Thyroid gland (tissue), 4 donors: ENCODE results near the gene YAP1. TPM values are rescaled to one million over a fixed set of nuclear protein-coding genes. Genes with fewer than 3 reads are reported as not detected.

Experiments used
- DNase-seq, 2 donors: peaks; one replicate each; pipeline ENCODE4 v3.0.0-alpha.2; 2019
- H3K27ac ChIP-seq, 3 donors: fragments of 200-600 bp; sonication (generic); 1 replicate in 2 of 3; 2 replicates in 1 of 3; pipeline ENCODE4 v1.5.1; 2016 to 2019; ENCODE audit warnings: mild to moderate bottlenecking in 1 of 3, moderate library complexity in 1 of 3
- H3K27me3 ChIP-seq: fragments of 200-600 bp; sonication (generic); one replicate; pipeline ENCODE4 v1.5.1; 2019
- H3K36me3 ChIP-seq, 2 donors: fragments of 200-600 bp; sonication (generic); one replicate each; pipeline ENCODE4 v1.5.1; 2016 to 2019
- H3K4me1 ChIP-seq, 2 donors: fragments of 200-600 bp; sonication (generic); one replicate each; pipeline ENCODE4 v1.5.1; 2017 to 2019
- H3K4me3 ChIP-seq, 3 donors: fragments of 200-600 bp; sonication (generic); replicated peaks in 1 of 3; 1 replicate in 2 of 3; 2 replicates in 1 of 3; pipeline ENCODE4 v1.5.1; 2016; ENCODE audit warnings: mild to moderate bottlenecking in 1 of 3
- H3K9me3 ChIP-seq: fragments of 200-600 bp; sonication (generic); one replicate; pipeline ENCODE4 v1.5.1; 2017
- POLR2A ChIP-seq, 2 donors: fragments of 450-650 bp; IDR thresholded peaks; one replicate each; pipeline ENCODE4 v1.6.1; 2017; ENCODE audit warnings: antibody characterized with exemption in 2 of 2, mild to moderate bottlenecking in 2 of 2, moderate library complexity in 1 of 2
- WGBS, 2 donors: methylation state at CpG; one replicate each; pipeline ENCODE4 v1.1.5; 2017; 5-methylcytosine and 5-hydroxymethylcytosine counted together
- intact Hi-C: fragments of 100-400 bp; cut with DNase I; formaldehyde crosslinking; loops from one replicate; pipeline ENCODE4 v1.15.1; 2023
- total RNA-seq, 4 donors: library from RNA; depleted of rRNA; stranded (reverse); fragments of >200 nt; gene quantifications; one replicate each; pipeline ENCODE4 v1.2.3, GENCODE V29; 2016
- TF ChIP-seq, protein P1 (sequence below), 6 experiments: fragments of 200-600 bp in 3 of 6; fragments of 450-650 bp in 3 of 6; sonication (generic) in 3 of 6; IDR thresholded peaks; one replicate each; pipeline ENCODE4 v1.5.1; 2016 to 2019; ENCODE audit warnings: antibody characterized with exemption in 6 of 6, mild to moderate bottlenecking in 2 of 6, inconsistent platforms in 1 of 6, moderate library complexity in 1 of 6

YAP1 gene
- total RNA-seq, 4 donors from 2014 or later: 162 to 202 (median 176) TPM

DNA sequence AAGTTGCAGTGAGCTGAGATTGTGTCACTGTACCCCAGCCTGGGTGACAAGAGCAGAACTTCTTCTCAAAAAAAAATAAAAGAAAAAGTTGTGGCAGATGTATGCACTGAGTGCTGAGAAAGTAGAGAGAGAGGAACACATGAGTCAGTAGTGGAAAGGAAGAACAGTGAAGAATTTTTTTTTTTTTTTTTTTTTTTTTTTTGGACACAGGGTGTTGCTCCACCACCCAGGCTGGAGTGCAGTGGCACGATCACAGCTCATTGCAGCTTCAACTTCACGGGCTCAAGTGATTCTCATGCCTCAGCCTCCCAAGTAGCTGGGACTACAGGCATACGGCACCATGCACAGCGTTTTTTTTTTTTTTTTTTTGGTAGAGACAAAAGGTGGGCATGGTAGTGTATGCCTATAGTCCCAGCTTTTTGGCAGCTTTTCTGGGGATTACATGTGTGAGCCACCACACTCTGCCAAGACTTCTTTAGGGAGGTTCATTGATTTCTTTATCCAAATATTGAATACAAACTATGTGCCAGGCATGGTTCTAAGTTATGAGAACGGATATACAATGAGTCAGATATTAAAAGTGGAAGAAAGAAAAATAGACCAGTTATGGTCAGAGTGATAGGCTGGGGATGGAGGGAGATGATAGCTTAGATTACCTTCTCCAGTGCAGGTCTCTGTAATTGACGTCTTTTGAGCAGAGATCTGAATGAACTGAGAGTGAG, 62.0 kb downstream of the YAP1 start:
- 57 to 65% methylated on average over 5 to 6 of the region's 6 CpGs for WGBS, 2 donors
- Histone ChIP-seq H3K27me3 (no peaks in the 10 kb centered on the region), H3K9me3 (no peaks in the 10 kb centered on the region), H3K36me3 (no peaks in the 10 kb centered on the region), H3K4me1 (peaks cover 20 to 39% of the 10 kb centered on the region in 2 donors), H3K4me3 (no peak overlapping the region), H3K27ac (peak overlapping the region in 2 of 3 donors; percentile 56 to 64)
- intact Hi-C loops: no loop called here
- DNase-seq: peak; percentile 7 to 20
- TF ChIP-seq, protein P1, sequence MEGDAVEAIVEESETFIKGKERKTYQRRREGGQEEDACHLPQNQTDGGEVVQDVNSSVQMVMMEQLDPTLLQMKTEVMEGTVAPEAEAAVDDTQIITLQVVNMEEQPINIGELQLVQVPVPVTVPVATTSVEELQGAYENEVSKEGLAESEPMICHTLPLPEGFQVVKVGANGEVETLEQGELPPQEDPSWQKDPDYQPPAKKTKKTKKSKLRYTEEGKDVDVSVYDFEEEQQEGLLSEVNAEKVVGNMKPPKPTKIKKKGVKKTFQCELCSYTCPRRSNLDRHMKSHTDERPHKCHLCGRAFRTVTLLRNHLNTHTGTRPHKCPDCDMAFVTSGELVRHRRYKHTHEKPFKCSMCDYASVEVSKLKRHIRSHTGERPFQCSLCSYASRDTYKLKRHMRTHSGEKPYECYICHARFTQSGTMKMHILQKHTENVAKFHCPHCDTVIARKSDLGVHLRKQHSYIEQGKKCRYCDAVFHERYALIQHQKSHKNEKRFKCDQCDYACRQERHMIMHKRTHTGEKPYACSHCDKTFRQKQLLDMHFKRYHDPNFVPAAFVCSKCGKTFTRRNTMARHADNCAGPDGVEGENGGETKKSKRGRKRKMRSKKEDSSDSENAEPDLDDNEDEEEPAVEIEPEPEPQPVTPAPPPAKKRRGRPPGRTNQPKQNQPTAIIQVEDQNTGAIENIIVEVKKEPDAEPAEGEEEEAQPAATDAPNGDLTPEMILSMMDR (IDR thresholded peaks at IDR 0.05): no peak
- no peak for TF ChIP-seq POLR2A (IDR thresholded peaks at IDR 0.05)

DNA sequence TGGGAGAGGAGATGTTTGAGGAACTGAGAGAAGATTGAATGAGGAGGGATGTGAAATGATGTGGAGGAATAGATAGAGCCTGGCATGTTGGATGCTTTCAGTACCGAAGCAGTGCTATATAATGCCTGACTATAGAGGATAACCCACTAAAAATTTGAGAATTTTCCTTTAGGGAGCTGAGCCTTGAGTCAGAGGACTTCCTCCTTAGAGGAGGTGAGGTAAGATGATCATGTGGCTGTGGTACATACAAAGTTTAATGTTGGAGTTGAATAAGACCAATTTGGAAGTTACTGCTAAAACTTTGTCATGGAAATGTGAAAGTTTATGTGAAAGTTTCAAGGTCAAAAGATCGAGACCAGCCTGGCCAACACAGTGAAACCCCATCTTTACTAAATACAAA, 66.9 kb downstream of the YAP1 start:
- 94 to 98% methylated on average over 2 of the region's 2 CpGs for WGBS, 2 donors
- no peaks in the 10 kb centered on the region for H3K9me3 ChIP-seq
- H3K4me3 ChIP-seq: no peak overlapping the region
- peak overlapping the region in 2 of 3 donors; percentile 59 to 73 for H3K27ac ChIP-seq
- no peak for TF ChIP-seq POLR2A (IDR thresholded peaks at IDR 0.05)
- TF ChIP-seq, protein P1 (IDR thresholded peaks at IDR 0.05): no peak
- intact Hi-C loops: no loop called here
- DNase-seq: no peak
- H3K36me3 ChIP-seq: no peaks in the 10 kb centered on the region
- H3K27me3 ChIP-seq: no peaks in the 10 kb centered on the region
- peaks cover 9 to 21% of the 10 kb centered on the region in 2 donors for H3K4me1 ChIP-seq

- Histone ChIP-seq H3K36me3 (no peaks in the 10 kb centered on the region), H3K27ac (peak overlapping the region; percentile 22 to 73 (median 59)), H3K4me3 (no peak overlapping the region), H3K9me3 (no peaks in the 10 kb centered on the region), H3K4me1 (peaks cover 9 to 17% of the 10 kb centered on the region in 2 donors), H3K27me3 (no peaks in the 10 kb centered on the region)
- intact Hi-C loops: no loop called here
- WGBS, 2 donors: 53 to 70% methylated on average over 4 of the region's 4 CpGs
- DNase-seq: peak in 1 of 2 donors; percentile 6
- no peak for TF ChIP-seq POLR2A (IDR thresholded peaks at IDR 0.05)
- TF ChIP-seq, protein P1 (IDR thresholded peaks at IDR 0.05): no peak
Measured at GRCh38 chr11:102177974-102178631, 67.9 kb downstream of the YAP1 start.

- Histone ChIP-seq H3K4me1 (peaks cover 9 to 17% of the 10 kb centered on the region in 2 donors), H3K27me3 (no peaks in the 10 kb centered on the region), H3K36me3 (no peaks in the 10 kb centered on the region), H3K27ac (peak overlapping the region in 2 of 3 donors; percentile 59 to 73), H3K4me3 (no peak overlapping the region), H3K9me3 (no peaks in the 10 kb centered on the region)
- WGBS, 2 donors: 87 to 89% methylated on average over 4 of the region's 4 CpGs
- DNase-seq: no peak
- TF ChIP-seq, protein P1 (IDR thresholded peaks at IDR 0.05): no peak
- TF ChIP-seq POLR2A (IDR thresholded peaks at IDR 0.05): no peak
- intact Hi-C loops: no loop called here
Measured at GRCh38 chr11:102179371-102179770, 69.1 kb downstream of the YAP1 start.
